Trophoblast cell (in vitro differentiated cells and primary cell): ENCODE measurements around the gene ADGRA3.

Experiments
- DNase-seq, 2 donors: peaks; one replicate each; pipeline ENCODE4 v3.0.0-alpha.2; 2016
- H2AFZ ChIP-seq: 2 replicates; pipeline ENCODE4 v1.6.1; 2013; ENCODE audit warnings: low read length, moderate library complexity, mild to moderate bottlenecking; ENCODE audit not compliant: insufficient read depth, poor library complexity
- H2AK5ac ChIP-seq: 2 replicates; pipeline ENCODE4 v1.6.1; 2013; ENCODE audit warnings: mild to moderate bottlenecking, low read length
- H2BK120ac ChIP-seq: 2 replicates; pipeline ENCODE4 v1.6.1; 2013; ENCODE audit warnings: low read length, mild to moderate bottlenecking, moderate library complexity; ENCODE audit not compliant: insufficient read depth, poor library complexity
- H2BK12ac ChIP-seq: 2 replicates; pipeline ENCODE4 v1.6.1; 2013; ENCODE audit warnings: mild to moderate bottlenecking, low read length, moderate library complexity
- H2BK5ac ChIP-seq: 2 replicates; pipeline ENCODE4 v1.6.1; 2013; ENCODE audit warnings: low read length, low read depth, moderate library complexity, mild to moderate bottlenecking; ENCODE audit not compliant: poor library complexity
- H3K14ac ChIP-seq: 2 replicates; pipeline ENCODE4 v1.6.1; 2013; ENCODE audit warnings: mild to moderate bottlenecking, low read length
- H3K18ac ChIP-seq: 2 replicates; pipeline ENCODE4 v1.6.1; 2013; ENCODE audit warnings: mild to moderate bottlenecking, low read length
- H3K23ac ChIP-seq: 2 replicates; pipeline ENCODE4 v1.6.1; 2013; ENCODE audit warnings: low read length
- H3K27ac ChIP-seq: 2 replicates; pipeline ENCODE4 v1.5.1; 2013; ENCODE audit warnings: low read depth, mild to moderate bottlenecking, inconsistent platforms, low read length, moderate library complexity
- H3K27me3 ChIP-seq: 2 replicates; pipeline ENCODE4 v1.6.1; 2013; ENCODE audit warnings: inconsistent platforms, mild to moderate bottlenecking, low read length, moderate library complexity; ENCODE audit not compliant: insufficient read depth
- H3K36me3 ChIP-seq, 2 experiments: 1 replicate in 1 of 2; 2 replicates in 1 of 2; pipeline ENCODE4 v1.6.1; 2013; ENCODE audit warnings: low read length in 2 of 2, mild to moderate bottlenecking in 2 of 2, moderate library complexity in 1 of 2; ENCODE audit not compliant: insufficient read depth in 2 of 2, control insufficient read depth in 1 of 2
- H3K4ac ChIP-seq: 2 replicates; pipeline ENCODE4 v1.6.1; 2013; ENCODE audit warnings: low read depth, mild to moderate bottlenecking, low read length, moderate library complexity
- H3K4me1 ChIP-seq, 2 experiments: 1 replicate in 1 of 2; 2 replicates in 1 of 2; pipeline ENCODE4 v1.6.1; 2013; ENCODE audit warnings: low read length in 2 of 2, mild to moderate bottlenecking in 2 of 2, moderate library complexity in 1 of 2; ENCODE audit not compliant: insufficient read depth in 2 of 2, control insufficient read depth in 1 of 2
- H3K4me2 ChIP-seq: 2 replicates; pipeline ENCODE4 v1.6.1; 2013; ENCODE audit warnings: inconsistent platforms, mild to moderate bottlenecking, low read length, moderate library complexity
- H3K4me3 ChIP-seq: 2 replicates; pipeline ENCODE4 v1.5.1; 2013; ENCODE audit warnings: mild to moderate bottlenecking, low read depth, low read length, inconsistent platforms
- H3K79me1 ChIP-seq: one replicate; pipeline ENCODE4 v1.6.1; 2013; ENCODE audit warnings: low read length
- H3K79me2 ChIP-seq: 2 replicates; pipeline ENCODE4 v1.6.1; 2013; ENCODE audit warnings: low read length, mild to moderate bottlenecking; ENCODE audit not compliant: control insufficient read depth, insufficient read depth, poor library complexity
- H3K9ac ChIP-seq: 2 replicates; pipeline ENCODE4 v1.6.1; 2013; ENCODE audit warnings: mild to moderate bottlenecking, low read length
- H3K9me3 ChIP-seq: 2 replicates; pipeline ENCODE4 v1.6.1; 2013; ENCODE audit warnings: low read depth, mild to moderate bottlenecking, control low read depth, inconsistent platforms, low read length; ENCODE audit not compliant: insufficient read depth
- H4K12ac ChIP-seq: 2 replicates; pipeline ENCODE4 v1.6.1; 2013; ENCODE audit warnings: low read depth, mild to moderate bottlenecking, low read length, moderate library complexity
- H4K8ac ChIP-seq: 2 replicates; pipeline ENCODE4 v1.6.1; 2013; ENCODE audit warnings: low read depth, mild to moderate bottlenecking, low read length, moderate library complexity
- H4K91ac ChIP-seq: one replicate; pipeline ENCODE4 v1.6.1; 2013; ENCODE audit warnings: low read depth, mild to moderate bottlenecking, low read length, moderate library complexity
- WGBS: extraction: QIAGEN DNeasy Blood & Tissue Kit; methylation state at CpG from one replicate; pipeline ENCODE4 v1.1.7; 2013; ENCODE audit warnings: missing lambda C conversion rate; ENCODE audit not compliant: insufficient read length, insufficient coverage; ENCODE audit errors: extremely low coverage; 5-methylcytosine and 5-hydroxymethylcytosine counted together

ADGRA3 gene

DNA sequence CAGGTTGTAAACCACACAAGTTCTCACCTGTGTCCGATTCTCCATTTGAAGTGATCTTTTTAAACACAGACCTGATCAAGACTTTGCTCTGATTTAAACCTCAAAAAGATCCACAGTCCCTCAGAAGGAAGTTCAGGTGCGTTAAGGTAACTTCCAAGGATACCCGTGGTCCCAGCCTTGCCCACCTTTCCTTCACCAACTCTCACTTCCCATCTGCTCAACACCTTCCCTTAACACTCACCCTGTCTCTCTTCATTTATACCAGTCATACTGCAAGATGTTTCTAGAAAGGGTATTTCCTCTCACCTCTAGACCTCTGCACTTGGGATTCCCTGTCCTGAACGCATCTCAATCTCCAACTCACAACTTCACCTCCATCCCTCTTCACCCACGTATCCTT lies 49.9 kb downstream of the ADGRA3 start:
- H3K9ac ChIP-seq = no peak overlapping the region
- no peak overlapping the region for H3K18ac ChIP-seq
- H3K14ac ChIP-seq = no peak overlapping the region
- H3K9me3 ChIP-seq = no peaks in the 10 kb centered on the region
- no peak overlapping the region for H3K27ac ChIP-seq
- no peaks in the 10 kb centered on the region for H3K79me1 ChIP-seq
- H3K4ac ChIP-seq = no peak overlapping the region
- peaks cover 0 to 3% of the 10 kb centered on the region in 2 experiments for H3K36me3 ChIP-seq
- H2BK5ac ChIP-seq = no peak overlapping the region
- no peaks in the 10 kb centered on the region for H3K79me2 ChIP-seq
- H3K27me3 ChIP-seq = no peaks in the 10 kb centered on the region
- no peak overlapping the region for H4K8ac ChIP-seq
- no peak overlapping the region for H4K91ac ChIP-seq
- H2BK120ac ChIP-seq = no peak overlapping the region
- no peak overlapping the region for H2AFZ ChIP-seq
- H3K4me2 ChIP-seq = no peak overlapping the region
- no peak overlapping the region for H2AK5ac ChIP-seq
- H3K4me1 ChIP-seq = no peaks in the 10 kb centered on the region
- DNase-seq = no peak
- WGBS = no CpG with 5 or more reads among the region's 5 CpGs
- H4K12ac ChIP-seq = no peak overlapping the region
- no peak overlapping the region for H3K23ac ChIP-seq
- no peak overlapping the region for H3K4me3 ChIP-seq
- no peak overlapping the region for H2BK12ac ChIP-seq

- no CpG with 5 or more reads among the region's 4 CpGs for WGBS
Measured at GRCh38 chr4:22465349-22465748, 50.5 kb downstream of the ADGRA3 start.

DNA sequence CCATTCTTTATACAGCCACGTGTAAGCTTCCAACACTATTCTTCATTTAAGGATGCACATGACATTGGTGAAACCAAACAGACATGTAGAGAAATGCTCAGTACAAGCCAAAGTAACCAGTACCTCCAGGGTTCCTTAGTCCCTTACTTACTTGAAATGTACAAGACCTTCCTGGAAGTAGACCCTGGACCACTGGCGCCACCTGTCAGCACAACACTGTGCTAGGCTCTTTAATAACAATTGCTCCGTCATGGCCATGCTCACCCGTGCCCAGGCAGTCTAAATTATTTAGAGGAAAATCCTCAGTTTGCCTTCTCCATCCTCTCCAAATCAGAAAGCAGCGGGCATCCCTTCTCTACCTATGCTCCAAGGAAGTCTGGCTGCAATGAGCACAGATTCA lies 52.7 kb downstream of the ADGRA3 start:
- Histone ChIP-seq H4K12ac (no peak overlapping the region), H3K4me3 (no peak overlapping the region), H2AK5ac (no peak overlapping the region), H3K27ac (no peak overlapping the region), H3K9me3 (no peaks in the 10 kb centered on the region), H4K91ac (no peak overlapping the region), H3K36me3 (no peaks in the 10 kb centered on the region), H2BK5ac (no peak overlapping the region), H2AFZ (no peak overlapping the region), H3K79me1 (no peaks in the 10 kb centered on the region), H3K9ac (no peak overlapping the region), H3K23ac (no peak overlapping the region), H3K4ac (no peak overlapping the region), H4K8ac (no peak overlapping the region), H3K18ac (no peak overlapping the region), H3K4me1 (no peaks in the 10 kb centered on the region), H2BK120ac (no peak overlapping the region), H3K4me2 (no peak overlapping the region), H3K79me2 (no peaks in the 10 kb centered on the region), H3K14ac (no peak overlapping the region), H2BK12ac (no peak overlapping the region), H3K27me3 (no peaks in the 10 kb centered on the region)
- WGBS = no CpG with 5 or more reads among the region's 5 CpGs
- DNase-seq = no peak

More at GRCh38 chr4:22465349-22465748, 50.5 kb downstream of the ADGRA3 start:
- no peak overlapping the region for H4K8ac ChIP-seq
- H2AFZ ChIP-seq = no peak overlapping the region
- H3K4me3 ChIP-seq = no peak overlapping the region
- H2AK5ac ChIP-seq = no peak overlapping the region
- no peak overlapping the region for H3K27ac ChIP-seq
- no peak overlapping the region for H3K14ac ChIP-seq
- no peak overlapping the region for H2BK5ac ChIP-seq
- H4K91ac ChIP-seq = no peak overlapping the region
- no peak for DNase-seq
- no peaks in the 10 kb centered on the region for H3K27me3 ChIP-seq
- H2BK12ac ChIP-seq = no peak overlapping the region
- no peak overlapping the region for H3K18ac ChIP-seq
- no peak overlapping the region for H3K23ac ChIP-seq
- no peak overlapping the region for H3K4me2 ChIP-seq
- H2BK120ac ChIP-seq = no peak overlapping the region
- H4K12ac ChIP-seq = no peak overlapping the region
- no peaks in the 10 kb centered on the region for H3K79me1 ChIP-seq
- no peaks in the 10 kb centered on the region for H3K79me2 ChIP-seq
- no peaks in the 10 kb centered on the region for H3K36me3 ChIP-seq
- no peak overlapping the region for H3K9ac ChIP-seq
- no peaks in the 10 kb centered on the region for H3K4me1 ChIP-seq
- H3K9me3 ChIP-seq = no peaks in the 10 kb centered on the region
- no peak overlapping the region for H3K4ac ChIP-seq

GRCh38 chr4:22462688-22463087 lies 53.2 kb downstream of the ADGRA3 start:
- H3K23ac ChIP-seq = no peak overlapping the region
- no peak overlapping the region for H3K27ac ChIP-seq
- no peak overlapping the region for H3K18ac ChIP-seq
- no peak overlapping the region for H3K9ac ChIP-seq
- DNase-seq = no peak
- no peak overlapping the region for H2BK120ac ChIP-seq
- H2BK12ac ChIP-seq = no peak overlapping the region
- H4K12ac ChIP-seq = no peak overlapping the region
- no peaks in the 10 kb centered on the region for H3K27me3 ChIP-seq
- no peaks in the 10 kb centered on the region for H3K79me2 ChIP-seq
- H3K4me2 ChIP-seq = no peak overlapping the region
- H2AK5ac ChIP-seq = no peak overlapping the region
- no peaks in the 10 kb centered on the region for H3K36me3 ChIP-seq
- no peak overlapping the region for H2AFZ ChIP-seq
- no peaks in the 10 kb centered on the region for H3K79me1 ChIP-seq
- peaks cover 0 to 2% of the 10 kb centered on the region in 2 experiments for H3K4me1 ChIP-seq
- no peak overlapping the region for H2BK5ac ChIP-seq
- H4K8ac ChIP-seq = no peak overlapping the region
- no peaks in the 10 kb centered on the region for H3K9me3 ChIP-seq
- no CpG with 5 or more reads among the region's 3 CpGs for WGBS
- no peak overlapping the region for H4K91ac ChIP-seq
- H3K4ac ChIP-seq = no peak overlapping the region
- H3K14ac ChIP-seq = no peak overlapping the region
- no peak overlapping the region for H3K4me3 ChIP-seq
